Activated naive CD8-positive, alpha-beta T cell treated with anti-CD3 and anti-CD28 coated beads, Interleukin-2, amount 50 U/mL, for 24 hours (primary cell): Measurements from ENCODE around the gene POU4F3.
"Not testable (repeated sequence)": the region's sequence is repeated elsewhere in the genome, so short reads cannot be mapped to it uniquely, and the experiment has no call there.

ENCODE experiments used
- ATAC-seq: fragments of 150-1000 bp; cut with Tn5 transposase; one replicate; pipeline ENCODE4 v1.10.0; 2021
- DNase-seq: peaks from one replicate; pipeline ENCODE4 v3.0.0; 2021
- H3K27ac Mint-ChIP-seq: one replicate; pipeline ENCODE4 v1.8.0; 2021; ENCODE audit warnings: mild to moderate bottlenecking, mixed read lengths
- H3K27me3 Mint-ChIP-seq: one replicate; pipeline ENCODE4 v1.8.0; 2021; ENCODE audit warnings: mixed read lengths
- H3K36me3 Mint-ChIP-seq: one replicate; pipeline ENCODE4 v1.8.0; 2021; ENCODE audit warnings: low read depth, mixed read lengths
- H3K4me1 Mint-ChIP-seq: one replicate; pipeline ENCODE4 v1.8.0; 2021; ENCODE audit warnings: mixed read lengths
- H3K4me3 Mint-ChIP-seq: one replicate; pipeline ENCODE4 v1.8.0; 2021; ENCODE audit warnings: mild to moderate bottlenecking, moderate library complexity, mixed read lengths
- H3K9me3 Mint-ChIP-seq: one replicate; pipeline ENCODE4 v1.8.0; 2021; ENCODE audit warnings: mixed read lengths

Gene POU4F3, protein sequence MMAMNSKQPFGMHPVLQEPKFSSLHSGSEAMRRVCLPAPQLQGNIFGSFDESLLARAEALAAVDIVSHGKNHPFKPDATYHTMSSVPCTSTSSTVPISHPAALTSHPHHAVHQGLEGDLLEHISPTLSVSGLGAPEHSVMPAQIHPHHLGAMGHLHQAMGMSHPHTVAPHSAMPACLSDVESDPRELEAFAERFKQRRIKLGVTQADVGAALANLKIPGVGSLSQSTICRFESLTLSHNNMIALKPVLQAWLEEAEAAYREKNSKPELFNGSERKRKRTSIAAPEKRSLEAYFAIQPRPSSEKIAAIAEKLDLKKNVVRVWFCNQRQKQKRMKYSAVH

DNA sequence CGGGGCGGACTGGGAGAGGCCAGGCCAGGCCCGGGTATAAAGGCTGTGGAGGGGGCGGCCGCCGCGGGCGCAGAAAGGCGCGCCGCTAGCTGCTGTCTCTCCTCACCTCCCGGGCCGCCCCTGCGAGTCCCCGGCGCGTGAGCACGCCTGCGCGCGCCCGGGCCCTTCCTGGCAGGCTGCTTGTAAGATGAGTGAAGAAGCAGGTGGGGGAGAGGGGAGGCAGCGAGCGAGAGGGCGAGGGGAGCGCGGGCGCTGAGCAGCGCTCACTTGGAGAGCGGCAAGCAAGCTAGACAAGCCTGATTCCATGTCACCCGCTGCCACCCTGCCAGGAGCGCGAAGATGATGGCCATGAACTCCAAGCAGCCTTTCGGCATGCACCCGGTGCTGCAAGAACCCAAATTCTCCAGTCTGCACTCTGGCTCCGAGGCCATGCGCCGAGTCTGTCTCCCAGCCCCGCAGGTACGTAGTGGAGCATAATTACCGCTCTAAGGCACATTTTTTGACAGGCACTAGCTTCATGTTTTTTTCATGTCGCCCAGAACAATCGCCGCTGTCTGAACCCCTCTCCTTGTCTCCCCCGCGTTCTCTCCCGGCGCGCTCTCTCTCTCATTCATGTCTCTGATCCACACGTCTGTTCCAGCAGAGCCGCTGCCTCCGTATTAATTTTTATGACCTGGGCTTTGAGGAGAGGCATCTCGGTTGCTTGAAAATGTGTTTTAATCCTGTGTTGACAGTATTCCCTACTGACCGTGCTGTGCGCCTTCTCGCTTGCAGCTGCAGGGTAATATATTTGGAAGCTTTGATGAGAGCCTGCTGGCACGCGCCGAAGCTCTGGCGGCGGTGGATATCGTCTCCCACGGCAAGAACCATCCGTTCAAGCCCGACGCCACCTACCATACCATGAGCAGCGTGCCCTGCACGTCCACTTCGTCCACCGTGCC, at the start of gene POU4F3:
Gene POU4F3, plus strand, starts transcription at position 66 of the 941 bp plus-strand sequence. Its CDS starts 274 bp downstream, at position 340.
- peaks cover 89% of the 10 kb centered on the region for H3K27me3 Mint-ChIP-seq
- H3K9me3 Mint-ChIP-seq: no peaks in the 10 kb centered on the region
- DNase-seq (no peak), ATAC-seq (no peak)
- no peaks in the 10 kb centered on the region for H3K36me3 Mint-ChIP-seq
- H3K27ac Mint-ChIP-seq: no peak within 1 kb of the TSS
- no peak within 1 kb of the TSS for H3K4me3 Mint-ChIP-seq
- no peaks in the 10 kb centered on the region for H3K4me1 Mint-ChIP-seq

DNA sequence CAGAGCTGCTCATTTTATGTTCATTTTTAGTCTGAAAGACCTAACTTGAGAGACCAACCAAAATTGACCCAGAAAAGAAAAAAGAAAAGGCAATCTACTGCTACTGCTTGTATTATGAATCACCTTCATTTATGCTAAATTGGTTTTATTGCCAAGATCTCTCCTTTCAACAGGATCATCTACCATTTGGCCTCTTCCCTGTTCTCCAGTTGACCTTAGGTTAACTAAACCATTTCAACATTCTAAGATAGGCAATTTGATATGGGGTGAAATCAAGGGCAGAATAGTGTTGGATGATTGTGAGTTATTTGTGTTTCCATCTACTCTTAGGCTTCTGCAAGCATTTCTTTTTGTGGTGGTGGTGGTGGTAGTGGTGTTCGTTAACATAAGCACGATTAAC, 48.3 kb upstream of the POU4F3 start:
- no peaks in the 10 kb centered on the region for H3K9me3 Mint-ChIP-seq
- no peak for DNase-seq
- H3K27me3 Mint-ChIP-seq: no peaks in the 10 kb centered on the region
- no peak overlapping the region for H3K4me3 Mint-ChIP-seq
- H3K36me3 Mint-ChIP-seq: peaks cover 4% of the 10 kb centered on the region
- H3K4me1 Mint-ChIP-seq: no peaks in the 10 kb centered on the region
- ATAC-seq: no peak
- H3K27ac Mint-ChIP-seq: no peak overlapping the region

DNA sequence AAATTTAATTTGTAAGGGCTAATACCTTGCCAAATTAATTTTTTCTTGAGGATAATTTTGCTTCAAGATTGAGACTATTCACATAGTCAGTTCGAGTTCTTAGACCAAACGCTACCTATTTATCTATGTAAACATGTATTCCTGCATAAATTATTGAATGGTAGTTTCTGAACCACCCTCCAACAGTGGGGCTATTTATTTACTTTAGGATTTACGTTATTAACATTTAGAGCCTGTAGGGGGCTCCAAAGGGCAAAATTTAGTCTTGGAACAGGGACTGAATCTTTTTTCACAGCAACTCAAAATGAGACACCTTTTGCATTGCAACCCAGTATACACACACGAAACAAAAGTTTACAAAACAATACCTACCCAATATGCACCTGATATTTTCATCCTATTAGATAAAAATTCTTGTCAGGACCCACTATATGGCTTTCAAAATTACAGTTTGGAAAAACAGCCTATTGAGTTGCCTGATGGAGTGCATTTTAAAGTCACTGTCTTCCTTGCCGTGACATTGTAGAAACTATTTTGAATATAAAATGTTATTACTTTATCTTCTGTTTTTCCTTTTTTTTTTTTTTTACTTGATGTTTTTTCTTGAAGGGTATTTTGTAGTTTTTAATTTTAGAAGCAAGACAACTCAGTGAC, 47.1 kb upstream of the POU4F3 start:
- Mint-ChIP-seq H3K27me3 (no peaks in the 10 kb centered on the region), H3K4me1 (no peaks in the 10 kb centered on the region), H3K4me3 (no peak overlapping the region), H3K36me3 (peaks cover 3% of the 10 kb centered on the region), H3K27ac (no peak overlapping the region), H3K9me3 (no peaks in the 10 kb centered on the region)
- DNase-seq: no peak
- ATAC-seq: no peak

DNA sequence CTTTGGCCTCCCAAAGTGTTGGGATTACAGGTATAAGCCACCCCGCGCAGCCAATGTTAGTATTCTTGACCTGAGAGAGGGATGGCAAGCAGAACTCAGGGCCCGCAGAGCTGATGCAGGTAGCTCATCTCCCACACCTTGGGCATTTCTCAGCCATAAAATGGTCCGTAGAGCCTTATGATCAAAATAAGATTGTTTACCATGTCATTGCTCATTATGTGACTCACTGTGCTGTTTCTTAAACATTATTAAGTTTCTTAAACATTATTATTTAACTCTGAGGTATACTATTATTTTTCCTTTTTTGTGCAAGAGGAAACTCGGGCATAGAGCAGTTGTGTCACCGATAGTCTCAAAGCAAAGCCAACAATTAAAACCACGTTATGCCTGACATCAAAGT, 42.4 kb upstream of the POU4F3 start:
- ATAC-seq: no peak
- H3K36me3 Mint-ChIP-seq: no peaks in the 10 kb centered on the region
- no peak overlapping the region for H3K27ac Mint-ChIP-seq
- no peak overlapping the region for H3K4me3 Mint-ChIP-seq
- DNase-seq: no peak
- H3K9me3 Mint-ChIP-seq: no peaks in the 10 kb centered on the region
- H3K27me3 Mint-ChIP-seq: no peaks in the 10 kb centered on the region
- no peaks in the 10 kb centered on the region for H3K4me1 Mint-ChIP-seq

DNA sequence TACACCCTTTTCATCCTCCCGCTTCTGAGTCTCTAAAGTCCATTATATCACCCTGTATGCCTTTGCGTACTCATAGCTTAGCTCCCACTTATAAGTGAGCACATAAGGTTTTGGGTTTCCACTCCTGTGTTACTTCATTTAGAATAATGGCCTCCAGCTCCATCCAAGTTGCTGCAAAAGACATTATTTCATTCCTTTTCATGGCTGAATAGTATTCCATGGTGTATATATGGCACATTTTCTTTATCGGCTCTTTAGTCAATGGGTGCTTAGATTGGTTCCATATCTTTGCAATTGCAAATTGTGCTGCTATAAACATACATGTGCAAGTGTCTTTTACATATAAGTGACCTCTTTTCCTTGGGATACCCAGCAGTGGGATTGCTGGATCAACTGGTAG, 39.7 kb upstream of the POU4F3 start:
- H3K36me3 Mint-ChIP-seq, H3K27me3 Mint-ChIP-seq, DNase-seq, H3K9me3 Mint-ChIP-seq, H3K4me1 Mint-ChIP-seq, H3K4me3 Mint-ChIP-seq, ATAC-seq, H3K27ac Mint-ChIP-seq: not testable (repeated sequence)

DNA sequence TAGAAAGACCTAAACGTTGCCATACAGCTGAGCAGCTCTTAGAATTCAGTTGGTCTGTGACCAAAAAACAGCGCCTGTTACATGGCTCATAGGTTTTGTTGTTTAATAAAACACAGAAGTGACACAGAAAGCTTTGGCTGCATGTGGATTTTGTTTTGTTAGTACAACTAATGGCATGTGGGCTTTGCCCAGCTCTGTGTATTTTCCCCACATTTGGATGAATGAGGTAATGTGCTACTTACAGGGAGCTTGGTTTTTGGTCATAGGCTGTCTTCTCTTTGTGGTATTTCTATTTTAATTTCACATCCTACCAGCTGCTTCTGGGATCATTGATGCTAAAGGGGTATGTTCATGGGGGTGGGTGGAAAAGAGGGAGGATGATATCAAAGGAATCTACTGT, 37.0 kb upstream of the POU4F3 start:
- Mint-ChIP-seq H3K4me1 (no peaks in the 10 kb centered on the region), H3K36me3 (no peaks in the 10 kb centered on the region), H3K27me3 (peaks cover 2% of the 10 kb centered on the region), H3K9me3 (no peaks in the 10 kb centered on the region), H3K4me3 (no peak overlapping the region), H3K27ac (no peak overlapping the region)
- ATAC-seq (no peak), DNase-seq (no peak)

DNA sequence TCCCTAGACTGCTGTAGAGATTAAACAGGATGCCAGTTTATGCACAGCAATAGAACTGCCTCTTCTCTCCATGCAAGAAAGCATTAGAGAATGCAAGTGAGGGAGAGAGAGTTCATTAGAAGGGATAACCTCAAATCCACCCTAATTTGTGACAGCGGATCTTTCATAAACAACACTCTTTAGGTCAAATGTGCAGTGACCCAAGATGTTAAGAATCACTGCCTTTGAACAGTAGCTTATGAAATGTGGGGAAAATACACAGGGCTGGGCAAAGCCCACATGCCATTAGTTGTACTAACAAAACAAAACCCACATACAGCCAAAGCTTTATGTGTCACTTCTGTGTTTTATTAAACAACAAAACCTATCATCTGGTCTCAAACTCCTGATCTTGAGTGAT, 36.2 kb upstream of the POU4F3 start:
- Mint-ChIP-seq H3K27ac (no peak overlapping the region), H3K9me3 (no peaks in the 10 kb centered on the region), H3K4me3 (no peak overlapping the region), H3K27me3 (peaks cover 2% of the 10 kb centered on the region), H3K36me3 (no peaks in the 10 kb centered on the region), H3K4me1 (no peaks in the 10 kb centered on the region)
- DNase-seq (no peak), ATAC-seq (no peak)

DNA sequence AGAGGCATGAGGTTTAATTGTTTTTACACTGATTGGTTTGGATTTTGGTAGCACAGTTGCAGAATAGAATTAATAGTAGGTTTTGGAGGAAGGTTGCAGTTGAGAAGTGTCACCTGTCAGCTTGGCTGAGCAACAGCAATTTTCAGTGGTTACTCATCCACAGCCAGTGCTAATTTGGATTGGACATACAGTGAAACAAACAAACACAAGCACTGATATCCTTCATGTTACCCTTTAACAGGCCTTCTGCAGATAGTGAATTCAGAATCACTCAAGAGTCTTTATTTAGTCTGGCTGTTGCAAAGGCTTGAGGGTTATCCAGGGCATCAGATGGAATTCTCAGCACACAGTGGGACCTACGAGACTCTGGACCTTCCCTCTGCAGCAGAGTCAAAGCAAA, 31.8 kb upstream of the POU4F3 start:
- no peaks in the 10 kb centered on the region for H3K4me1 Mint-ChIP-seq

DNA sequence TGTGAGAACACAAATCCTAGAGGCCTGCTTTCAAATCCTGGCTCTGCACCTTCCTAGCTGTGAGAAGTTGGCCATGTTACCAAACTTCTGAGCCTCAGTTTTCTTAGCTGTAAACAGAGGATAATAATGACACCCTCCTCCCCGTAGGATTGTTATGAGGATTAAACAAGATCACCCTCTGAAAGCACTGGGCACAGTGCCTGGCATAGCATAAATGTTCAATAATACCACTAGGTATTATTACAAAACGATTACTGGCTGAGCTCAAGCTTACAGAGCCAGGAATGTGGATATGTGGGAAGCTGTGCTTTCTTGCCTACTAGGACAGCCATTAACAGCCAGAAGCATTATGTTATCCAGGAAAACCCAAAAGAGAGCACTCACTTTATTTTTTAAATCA, 30.8 kb upstream of the POU4F3 start:
- Mint-ChIP-seq H3K36me3 (no peaks in the 10 kb centered on the region), H3K27ac (no peak overlapping the region), H3K4me3 (no peak overlapping the region), H3K4me1 (no peaks in the 10 kb centered on the region), H3K27me3 (peaks cover 12% of the 10 kb centered on the region), H3K9me3 (no peaks in the 10 kb centered on the region)
- ATAC-seq (no peak), DNase-seq (no peak)

More for the DNA sequence above, 31.8 kb upstream of the POU4F3 start:
- no peak for DNase-seq
- H3K27ac Mint-ChIP-seq: no peak overlapping the region
- H3K9me3 Mint-ChIP-seq: no peaks in the 10 kb centered on the region
- H3K27me3 Mint-ChIP-seq: peaks cover 10% of the 10 kb centered on the region
- ATAC-seq: no peak
- H3K36me3 Mint-ChIP-seq: no peaks in the 10 kb centered on the region
- H3K4me3 Mint-ChIP-seq: no peak overlapping the region

DNA sequence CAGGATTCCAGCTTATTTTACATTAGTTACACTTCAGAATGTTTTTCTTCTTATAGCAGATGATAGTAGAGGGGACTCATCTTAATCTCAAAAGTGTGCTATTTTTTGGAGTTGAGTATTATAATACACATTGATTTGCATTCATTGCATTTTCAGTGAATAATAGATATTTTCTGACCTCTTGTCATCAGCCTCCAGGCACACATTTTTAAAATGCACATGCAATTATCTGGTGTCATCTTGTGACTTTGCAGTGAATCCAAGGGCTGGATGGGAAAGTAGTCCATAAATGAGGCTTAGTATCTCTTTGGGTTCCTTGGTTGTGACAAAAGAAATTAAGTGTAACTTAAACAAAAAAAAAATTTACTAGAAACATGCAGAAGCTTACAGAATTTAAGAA, 28.1 kb upstream of the POU4F3 start:
- DNase-seq (no peak), ATAC-seq (no peak)
- H3K36me3 Mint-ChIP-seq: no peaks in the 10 kb centered on the region
- H3K4me1 Mint-ChIP-seq: peaks cover 3% of the 10 kb centered on the region
- no peak overlapping the region for H3K4me3 Mint-ChIP-seq
- no peak overlapping the region for H3K27ac Mint-ChIP-seq
- H3K9me3 Mint-ChIP-seq: no peaks in the 10 kb centered on the region
- H3K27me3 Mint-ChIP-seq: peaks cover 25% of the 10 kb centered on the region

DNA sequence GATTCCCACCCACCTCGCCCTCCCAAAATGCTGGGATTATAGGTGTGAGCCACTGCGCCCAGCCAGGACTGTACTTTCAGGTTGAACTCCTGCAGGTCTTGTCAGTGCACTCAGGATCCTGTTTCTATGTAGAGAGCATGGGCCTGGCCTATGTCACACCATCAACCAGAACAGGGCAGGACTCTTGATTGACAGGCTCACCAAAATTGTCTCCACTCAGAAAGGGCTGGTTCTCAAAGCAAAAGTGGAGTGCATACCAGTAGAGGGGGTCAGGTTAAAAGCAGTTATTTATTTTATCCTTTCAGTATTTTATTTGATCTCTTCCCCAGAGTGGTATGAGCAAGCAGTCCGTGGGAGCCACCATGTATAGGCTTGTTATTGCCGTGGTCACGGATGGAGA, 27.4 kb upstream of the POU4F3 start:
- no peaks in the 10 kb centered on the region for H3K9me3 Mint-ChIP-seq
- DNase-seq (no peak), ATAC-seq (no peak)
- peaks cover 23% of the 10 kb centered on the region for H3K27me3 Mint-ChIP-seq
- peaks cover 3% of the 10 kb centered on the region for H3K4me1 Mint-ChIP-seq
- no peaks in the 10 kb centered on the region for H3K36me3 Mint-ChIP-seq
- no peak overlapping the region for H3K27ac Mint-ChIP-seq
- no peak overlapping the region for H3K4me3 Mint-ChIP-seq

DNA sequence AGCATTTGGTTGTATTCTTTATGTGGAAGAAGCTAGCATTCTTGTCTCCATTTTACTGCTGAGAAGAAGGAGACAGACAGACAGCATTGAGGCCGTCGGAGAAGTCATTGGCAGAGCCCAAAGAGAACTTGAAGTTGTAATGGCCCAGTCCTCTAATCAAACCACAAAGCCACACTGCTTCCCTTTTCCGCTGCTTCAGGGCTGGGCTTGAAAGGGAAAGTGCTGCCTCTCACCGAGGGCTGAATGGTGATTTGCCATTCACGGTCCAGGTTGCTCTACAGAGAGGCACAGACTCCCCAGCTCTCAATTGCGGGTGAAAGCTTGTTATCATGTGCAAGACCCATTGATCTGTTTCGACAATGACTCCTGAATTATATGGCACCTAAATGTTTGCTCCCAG, 25.6 kb upstream of the POU4F3 start:
- Mint-ChIP-seq H3K36me3 (no peaks in the 10 kb centered on the region), H3K4me1 (peaks cover 3% of the 10 kb centered on the region), H3K9me3 (no peaks in the 10 kb centered on the region), H3K27me3 (peaks cover 23% of the 10 kb centered on the region), H3K27ac (no peak overlapping the region), H3K4me3 (no peak overlapping the region)
- DNase-seq (no peak), ATAC-seq (no peak)

DNA sequence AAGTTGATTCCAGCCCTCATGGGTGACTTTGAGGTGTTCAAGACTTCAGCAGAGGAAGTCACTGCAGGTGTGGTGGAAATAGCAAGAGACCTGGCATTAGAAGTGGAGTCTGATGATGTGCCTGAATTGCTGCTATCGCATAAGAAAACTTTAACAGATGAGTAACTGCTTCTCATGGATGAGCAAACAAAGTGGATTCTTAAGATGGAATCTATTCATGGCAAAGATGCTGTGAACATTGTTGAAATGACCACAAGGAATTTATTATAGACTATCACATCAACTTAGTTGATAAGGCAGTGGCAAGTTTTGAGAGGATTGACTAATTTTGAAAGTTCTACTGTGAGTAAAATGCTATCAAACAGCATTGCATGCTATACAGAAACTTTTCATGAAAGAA, 17.1 kb upstream of the POU4F3 start:
- no peaks in the 10 kb centered on the region for H3K36me3 Mint-ChIP-seq

DNA sequence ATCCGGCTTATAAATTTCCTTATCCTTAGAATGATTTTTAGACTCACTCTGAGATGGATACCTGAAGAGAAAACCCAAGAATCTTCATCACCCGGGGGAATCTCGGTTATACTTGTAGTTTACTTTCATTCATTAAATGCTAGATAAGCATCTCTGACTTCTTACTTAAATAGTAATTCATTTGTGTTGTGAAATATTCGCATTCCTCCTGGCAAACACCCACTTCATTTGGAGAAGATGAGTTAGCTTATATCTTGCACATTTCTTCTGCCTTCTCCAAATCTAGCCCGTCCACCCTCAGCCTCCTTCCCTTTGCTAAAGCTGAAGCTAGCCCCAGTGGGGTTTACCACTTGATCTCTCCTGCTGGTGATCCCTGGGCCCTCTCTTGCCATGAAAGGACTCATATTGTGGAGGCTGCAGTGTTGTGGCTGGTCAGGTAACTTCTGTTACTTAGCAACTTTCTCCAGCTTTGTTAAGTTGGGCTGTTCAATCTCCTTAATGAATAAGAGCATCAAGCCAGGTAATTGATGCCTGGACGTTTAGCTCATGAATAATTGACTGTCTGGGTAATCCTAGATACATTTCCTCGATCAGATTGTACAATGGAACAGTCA, 11.3 kb upstream of the POU4F3 start:
- Mint-ChIP-seq H3K36me3 (no peaks in the 10 kb centered on the region), H3K9me3 (no peaks in the 10 kb centered on the region), H3K27me3 (peaks cover 22% of the 10 kb centered on the region), H3K4me1 (no peaks in the 10 kb centered on the region), H3K27ac (no peak overlapping the region), H3K4me3 (no peak overlapping the region)
- ATAC-seq (no peak), DNase-seq (no peak)

More for the DNA sequence above, 17.1 kb upstream of the POU4F3 start:
- Mint-ChIP-seq H3K4me1 (no peaks in the 10 kb centered on the region), H3K9me3 (no peaks in the 10 kb centered on the region), H3K27ac (no peak overlapping the region), H3K27me3 (peaks cover 2% of the 10 kb centered on the region), H3K4me3 (no peak overlapping the region)
- no peak for ATAC-seq
- DNase-seq: no peak
